ENCODE results near the gene CARF. TPM values are rescaled to one million over a fixed set of nuclear protein-coding genes. Genes with fewer than 3 reads are reported as not detected.
"Not testable (repeated sequence)": the region's sequence is repeated elsewhere in the genome, so short reads cannot be mapped to it uniquely, and the experiment has no call there.

Gene CARF
- total and polyA plus RNA-seq, 4 donors, result 11.1 to 24.9 (median 16.5) TPM

GRCh38 chr2:202905507-202905906 is 6.6 kb upstream of the CARF start:
- not testable (repeated sequence) for H3K4me1 ChIP-seq (ENCODE audit: control insufficient read depth, insufficient read depth, low read length); H3K27me3 ChIP-seq (ENCODE audit: control insufficient read depth, insufficient read depth, low read length); H3K27ac ChIP-seq (ENCODE audit: low read depth, low read length); DNase-seq (ENCODE audit: low read depth in 4 of 6, low spot score in 6 of 6); H3K4me3 ChIP-seq (ENCODE audit: low read depth, low read length); H3K9me3 ChIP-seq (ENCODE audit: control insufficient read depth, insufficient read depth, low read length); H3K36me3 ChIP-seq (ENCODE audit: control insufficient read depth, insufficient read depth, low read length)

- 92% methylated on average over 4 of the region's 5 CpGs for WGBS (ENCODE audit: insufficient coverage)
- Histone ChIP-seq H3K4me1 (ENCODE audit: control insufficient read depth, insufficient read depth, low read length) (peaks cover 4% of the 10 kb centered on the region), H3K36me3 (ENCODE audit: control insufficient read depth, insufficient read depth, low read length) (no peaks in the 10 kb centered on the region), H3K27ac (ENCODE audit: low read depth, low read length) (no peak overlapping the region), H3K4me3 (ENCODE audit: low read depth, low read length) (no peak overlapping the region), H3K9me3 (ENCODE audit: control insufficient read depth, insufficient read depth, low read length) (peaks cover 2% of the 10 kb centered on the region), H3K27me3 (ENCODE audit: control insufficient read depth, insufficient read depth, low read length) (no peaks in the 10 kb centered on the region)
- DNase-seq (ENCODE audit: low read depth in 4 of 6, low spot score in 6 of 6), result no peak
Measured at GRCh38 chr2:202908186-202908585, 3.9 kb upstream of the CARF start.

GRCh38 chr2:202909394-202910192 is 2.5 kb upstream of the CARF start:
- DNase-seq (ENCODE audit: low read depth in 4 of 6, low spot score in 6 of 6), result no peak
- peaks cover 2% of the 10 kb centered on the region for H3K9me3 ChIP-seq (ENCODE audit: control insufficient read depth, insufficient read depth, low read length)
- no peak overlapping the region for H3K4me3 ChIP-seq (ENCODE audit: low read depth, low read length)
- 100% methylated on average over 4 of the region's 6 CpGs for WGBS (ENCODE audit: insufficient coverage)
- no peak overlapping the region for H3K27ac ChIP-seq (ENCODE audit: low read depth, low read length)
- H3K36me3 ChIP-seq (ENCODE audit: control insufficient read depth, insufficient read depth, low read length), result no peaks in the 10 kb centered on the region
- no peaks in the 10 kb centered on the region for H3K27me3 ChIP-seq (ENCODE audit: control insufficient read depth, insufficient read depth, low read length)
- peaks cover 4% of the 10 kb centered on the region for H3K4me1 ChIP-seq (ENCODE audit: control insufficient read depth, insufficient read depth, low read length)

GRCh38 chr2:202910250-202910649 is 1.8 kb upstream of the CARF start:
- not testable (repeated sequence) for H3K27ac ChIP-seq (ENCODE audit: low read depth, low read length); H3K36me3 ChIP-seq (ENCODE audit: control insufficient read depth, insufficient read depth, low read length); H3K27me3 ChIP-seq (ENCODE audit: control insufficient read depth, insufficient read depth, low read length); H3K4me1 ChIP-seq (ENCODE audit: control insufficient read depth, insufficient read depth, low read length); DNase-seq (ENCODE audit: low read depth in 4 of 6, low spot score in 6 of 6); H3K9me3 ChIP-seq (ENCODE audit: control insufficient read depth, insufficient read depth, low read length)
- WGBS (ENCODE audit: insufficient coverage), result no CpG with 5 or more reads among the region's 5 CpGs
- H3K4me3 ChIP-seq (ENCODE audit: low read depth, low read length), result peak overlapping the region; percentile 98

- Histone ChIP-seq H3K27ac (ENCODE audit: low read depth, low read length) (no peak overlapping the region), H3K36me3 (ENCODE audit: control insufficient read depth, insufficient read depth, low read length) (no peaks in the 10 kb centered on the region), H3K9me3 (ENCODE audit: control insufficient read depth, insufficient read depth, low read length) (no peaks in the 10 kb centered on the region), H3K4me1 (ENCODE audit: control insufficient read depth, insufficient read depth, low read length) (peaks cover 4% of the 10 kb centered on the region), H3K4me3 (ENCODE audit: low read depth, low read length) (peak overlapping the region; percentile 98), H3K27me3 (ENCODE audit: control insufficient read depth, insufficient read depth, low read length) (no peaks in the 10 kb centered on the region)
- WGBS (ENCODE audit: insufficient coverage), result 29% methylated on average over 1 of the region's 3 CpGs
- DNase-seq (ENCODE audit: low read depth in 4 of 6, low spot score in 6 of 6), result no peak
Measured at GRCh38 chr2:202910698-202911097, 1.4 kb upstream of the CARF start.

GRCh38 chr2:202911203-202911511 is 918 bp upstream of the CARF start:
- peaks cover 4% of the 10 kb centered on the region for H3K4me1 ChIP-seq (ENCODE audit: control insufficient read depth, insufficient read depth, low read length)
- WGBS (ENCODE audit: insufficient coverage), result 0% methylated on average over 7 of the region's 8 CpGs

GRCh38 chr2:202912342-202913201 is 497 bp downstream of the CARF start:
- H3K27me3 ChIP-seq (ENCODE audit: control insufficient read depth, insufficient read depth, low read length); H3K9me3 ChIP-seq (ENCODE audit: control insufficient read depth, insufficient read depth, low read length); H3K4me1 ChIP-seq (ENCODE audit: control insufficient read depth, insufficient read depth, low read length); H3K36me3 ChIP-seq (ENCODE audit: control insufficient read depth, insufficient read depth, low read length): not testable (repeated sequence)
- peak in 3 of 6 donors; percentile 17 to 48 (median 39) for DNase-seq (ENCODE audit: low read depth in 4 of 6, low spot score in 6 of 6)
- peak overlapping the region; percentile 97 for H3K27ac ChIP-seq (ENCODE audit: low read depth, low read length)
- WGBS (ENCODE audit: insufficient coverage), result 0% methylated on average over 1 of the region's 49 CpGs
- peak overlapping the region; percentile 98 for H3K4me3 ChIP-seq (ENCODE audit: low read depth, low read length)

More at GRCh38 chr2:202911203-202911511, 918 bp upstream of the CARF start:
- Histone ChIP-seq H3K27ac (ENCODE audit: low read depth, low read length) (peak overlapping the region; percentile 97), H3K9me3 (ENCODE audit: control insufficient read depth, insufficient read depth, low read length) (no peaks in the 10 kb centered on the region), H3K27me3 (ENCODE audit: control insufficient read depth, insufficient read depth, low read length) (no peaks in the 10 kb centered on the region), H3K4me3 (ENCODE audit: low read depth, low read length) (peak overlapping the region; percentile 98), H3K36me3 (ENCODE audit: control insufficient read depth, insufficient read depth, low read length) (no peaks in the 10 kb centered on the region)
- no peak for DNase-seq (ENCODE audit: low read depth in 4 of 6, low spot score in 6 of 6)

GRCh38 chr2:202918860-202919259 is 6.8 kb downstream of the CARF start:
- no peaks in the 10 kb centered on the region for H3K9me3 ChIP-seq (ENCODE audit: control insufficient read depth, insufficient read depth, low read length)
- no peak overlapping the region for H3K27ac ChIP-seq (ENCODE audit: low read depth, low read length)
- DNase-seq (ENCODE audit: low read depth in 4 of 6, low spot score in 6 of 6), result no peak
- peaks cover 13% of the 10 kb centered on the region for H3K36me3 ChIP-seq (ENCODE audit: control insufficient read depth, insufficient read depth, low read length)
- no peaks in the 10 kb centered on the region for H3K4me1 ChIP-seq (ENCODE audit: control insufficient read depth, insufficient read depth, low read length)
- no CpG with 5 or more reads among the region's 1 CpG for WGBS (ENCODE audit: insufficient coverage)
- no peak overlapping the region for H3K4me3 ChIP-seq (ENCODE audit: low read depth, low read length)
- no peaks in the 10 kb centered on the region for H3K27me3 ChIP-seq (ENCODE audit: control insufficient read depth, insufficient read depth, low read length)

GRCh38 chr2:202932425-202933138 is 20.5 kb downstream of the CARF start:
- Histone ChIP-seq H3K4me3 (ENCODE audit: low read depth, low read length) (no peak overlapping the region), H3K9me3 (ENCODE audit: control insufficient read depth, insufficient read depth, low read length) (no peaks in the 10 kb centered on the region), H3K36me3 (ENCODE audit: control insufficient read depth, insufficient read depth, low read length) (peaks cover 32% of the 10 kb centered on the region), H3K27me3 (ENCODE audit: control insufficient read depth, insufficient read depth, low read length) (no peaks in the 10 kb centered on the region), H3K27ac (ENCODE audit: low read depth, low read length) (no peak overlapping the region), H3K4me1 (ENCODE audit: control insufficient read depth, insufficient read depth, low read length) (no peaks in the 10 kb centered on the region)
- 94% methylated on average over 3 of the region's 3 CpGs for WGBS (ENCODE audit: insufficient coverage)
- DNase-seq (ENCODE audit: low read depth in 4 of 6, low spot score in 6 of 6), result no peak

Data from spinal cord (tissue), 10 donors.